Subcutaneous adipose tissue (tissue), 4 donors: ENCODE data around the gene NGEF. TPM values are rescaled to one million over a fixed set of nuclear protein-coding genes. Genes with fewer than 3 reads are reported as not detected.

Source experiments
- CTCF ChIP-seq: fragments of 450-650 bp; IDR thresholded peaks from one replicate; pipeline ENCODE4 v1.5.1; 2016; ENCODE audit warnings: low read depth, mild to moderate bottlenecking, control low read depth, antibody characterized with exemption, moderate library complexity
- total RNA-seq, 4 donors: library from RNA; depleted of rRNA; stranded (reverse); fragments of >200 nt; gene quantifications; one replicate each; pipeline ENCODE4 v1.1.0, GENCODE V29; 2016

NGEF gene
- total RNA-seq, 4 donors from 2014 or later: 0.16 to 1.3 (median 0.17) TPM; not detected in 1

- no peak for TF ChIP-seq CTCF
These were observed 43.0 kb downstream of the NGEF start for GRCh38 chr2:232970051-232970450.

- no peak for TF ChIP-seq CTCF
These were observed 45.6 kb downstream of the NGEF start for GRCh38 chr2:232967474-232967873.

DNA sequence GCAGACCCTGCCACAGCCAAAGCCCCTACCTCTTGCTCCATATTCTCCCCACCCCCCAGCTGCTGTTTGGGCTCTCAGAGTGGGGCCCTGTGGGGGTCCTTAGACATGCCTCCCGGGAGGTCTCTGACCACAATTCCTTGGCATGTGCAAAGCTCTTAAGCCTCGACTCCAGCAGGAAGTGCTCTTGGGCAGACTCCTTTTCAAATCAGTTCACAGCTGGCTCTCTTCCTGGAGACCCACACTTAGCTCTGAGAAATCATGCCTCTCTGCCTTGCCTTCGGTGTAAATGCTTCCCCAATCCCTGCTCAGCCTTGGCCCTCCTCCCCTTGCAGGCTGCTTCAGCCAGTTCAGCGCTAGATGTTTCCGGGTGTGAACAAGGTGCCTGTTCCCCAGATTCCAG lies 46.9 kb downstream of the NGEF start:
- no peak for TF ChIP-seq CTCF

- TF ChIP-seq CTCF: no peak
These were observed 49.1 kb downstream of the NGEF start for GRCh38 chr2:232963913-232964312.

GRCh38 chr2:232960862-232961261 lies 52.2 kb downstream of the NGEF start:
- no peak for TF ChIP-seq CTCF

DNA sequence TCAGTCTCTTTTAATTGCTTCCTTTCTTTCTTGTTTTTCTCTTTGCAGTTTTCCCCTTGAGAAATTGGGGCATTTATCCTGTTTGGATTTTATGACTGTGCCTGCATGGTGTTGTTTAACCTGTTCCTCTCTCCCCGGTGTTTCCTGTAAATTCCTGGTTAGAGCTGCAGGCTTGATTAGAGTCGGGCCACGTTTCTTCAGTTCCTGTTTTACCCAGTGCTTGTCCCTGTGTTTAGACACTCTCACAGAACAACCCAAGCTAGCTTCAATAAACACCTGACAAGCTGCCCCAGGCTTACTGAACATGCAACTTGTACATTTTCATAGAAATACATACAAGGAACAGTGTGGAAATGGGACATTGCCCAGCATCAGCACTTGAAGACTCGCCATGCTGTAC lies 53.9 kb downstream of the NGEF start:
- no peak for TF ChIP-seq CTCF

DNA sequence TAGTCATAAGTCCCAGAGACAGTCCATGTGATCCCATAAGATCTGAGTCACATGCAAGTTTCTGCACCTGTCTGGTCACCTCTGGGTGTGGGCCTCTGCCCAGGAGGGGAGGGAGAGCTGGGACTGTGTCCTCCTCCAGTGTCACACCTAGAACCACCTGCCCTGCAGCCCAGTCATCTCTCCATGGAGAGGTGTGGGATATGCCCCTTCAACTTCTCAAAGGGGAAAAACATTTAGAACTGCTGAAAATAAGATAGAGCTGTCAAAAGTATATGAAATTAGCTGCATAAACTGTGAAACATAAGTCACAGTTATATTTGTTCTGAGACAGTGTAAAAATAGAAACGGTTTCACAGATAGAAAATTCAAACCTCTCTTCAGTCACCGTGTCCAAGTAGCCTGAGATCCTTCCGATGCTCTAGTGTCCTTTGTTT lies 55.4 kb downstream of the NGEF start:
- TF ChIP-seq CTCF: no peak
